GM12892 (cell line): Measurements from ENCODE around the gene STXBP4.

Source experiments
- POLR2A ChIP-seq: IDR thresholded peaks from 2 replicates; pipeline ENCODE4 v1.6.1; 2011; ENCODE audit warnings: low read depth, low read length, control low read depth
- TAF1 ChIP-seq: IDR thresholded peaks from 2 replicates; pipeline ENCODE4 v1.6.1; 2011; ENCODE audit warnings: low read depth, mild to moderate bottlenecking, control low read depth, low read length, borderline replicate concordance

GRCh38 chr17:55162556-55162946 is 194.0 kb downstream of the STXBP4 start:
- TF ChIP-seq TAF1 (no peak), POLR2A (no peak)
